ENCODE measurements around the gene CDHR3. TPM values are rescaled to one million over a fixed set of nuclear protein-coding genes. Genes with fewer than 3 reads are reported as not detected.

The CDHR3 gene
- total RNA-seq, 1 donor from 2014 or later: 5.7 TPM

DNA sequence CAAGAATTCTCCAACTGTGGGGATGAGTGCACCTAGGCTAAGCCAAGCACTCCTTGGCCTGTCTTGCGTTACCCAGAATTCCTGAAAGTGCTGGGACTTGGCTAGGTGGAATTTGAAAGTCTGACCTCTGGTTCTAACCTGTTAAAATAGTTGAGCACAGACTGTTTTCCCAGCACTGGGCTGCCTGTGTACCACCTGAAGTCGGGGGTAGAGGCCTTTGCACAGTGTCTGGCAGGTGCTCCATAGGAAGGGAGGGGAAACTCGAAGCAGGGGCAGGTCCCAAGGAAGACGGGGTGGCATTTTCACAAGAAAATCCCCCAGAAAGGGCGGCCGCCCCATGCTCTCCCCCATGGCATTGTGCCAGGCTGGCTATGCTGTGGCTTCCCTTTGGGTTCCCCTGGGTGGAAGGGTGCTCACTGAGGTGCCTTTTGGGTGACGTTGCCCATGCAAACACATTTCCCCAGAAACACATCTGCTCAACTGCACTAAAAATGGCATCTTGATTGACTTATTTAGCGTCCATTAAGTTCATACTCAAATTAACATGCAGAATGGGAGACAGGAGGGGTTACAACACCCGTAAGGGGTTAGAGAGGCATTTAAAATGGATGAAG is 86.2 kb downstream of the CDHR3 start:
- intact Hi-C loops (cut with DNase I): no loop called here
- H3K4me1 ChIP-seq: peaks cover 0 to 5% of the 10 kb centered on the region in 2 donors
- no peaks in the 10 kb centered on the region for H3K9me3 ChIP-seq
- no peaks in the 10 kb centered on the region for H3K36me3 ChIP-seq
- TF ChIP-seq, protein P1, sequence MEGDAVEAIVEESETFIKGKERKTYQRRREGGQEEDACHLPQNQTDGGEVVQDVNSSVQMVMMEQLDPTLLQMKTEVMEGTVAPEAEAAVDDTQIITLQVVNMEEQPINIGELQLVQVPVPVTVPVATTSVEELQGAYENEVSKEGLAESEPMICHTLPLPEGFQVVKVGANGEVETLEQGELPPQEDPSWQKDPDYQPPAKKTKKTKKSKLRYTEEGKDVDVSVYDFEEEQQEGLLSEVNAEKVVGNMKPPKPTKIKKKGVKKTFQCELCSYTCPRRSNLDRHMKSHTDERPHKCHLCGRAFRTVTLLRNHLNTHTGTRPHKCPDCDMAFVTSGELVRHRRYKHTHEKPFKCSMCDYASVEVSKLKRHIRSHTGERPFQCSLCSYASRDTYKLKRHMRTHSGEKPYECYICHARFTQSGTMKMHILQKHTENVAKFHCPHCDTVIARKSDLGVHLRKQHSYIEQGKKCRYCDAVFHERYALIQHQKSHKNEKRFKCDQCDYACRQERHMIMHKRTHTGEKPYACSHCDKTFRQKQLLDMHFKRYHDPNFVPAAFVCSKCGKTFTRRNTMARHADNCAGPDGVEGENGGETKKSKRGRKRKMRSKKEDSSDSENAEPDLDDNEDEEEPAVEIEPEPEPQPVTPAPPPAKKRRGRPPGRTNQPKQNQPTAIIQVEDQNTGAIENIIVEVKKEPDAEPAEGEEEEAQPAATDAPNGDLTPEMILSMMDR (IDR thresholded peaks at IDR 0.05): no peak
- no peak overlapping the region for H3K4me3 ChIP-seq
- H3K27me3 ChIP-seq: no peaks in the 10 kb centered on the region
- no peak overlapping the region for H3K27ac ChIP-seq
- DNase-seq (ENCODE audit: low spot score in 2 of 2): no peak

DNA sequence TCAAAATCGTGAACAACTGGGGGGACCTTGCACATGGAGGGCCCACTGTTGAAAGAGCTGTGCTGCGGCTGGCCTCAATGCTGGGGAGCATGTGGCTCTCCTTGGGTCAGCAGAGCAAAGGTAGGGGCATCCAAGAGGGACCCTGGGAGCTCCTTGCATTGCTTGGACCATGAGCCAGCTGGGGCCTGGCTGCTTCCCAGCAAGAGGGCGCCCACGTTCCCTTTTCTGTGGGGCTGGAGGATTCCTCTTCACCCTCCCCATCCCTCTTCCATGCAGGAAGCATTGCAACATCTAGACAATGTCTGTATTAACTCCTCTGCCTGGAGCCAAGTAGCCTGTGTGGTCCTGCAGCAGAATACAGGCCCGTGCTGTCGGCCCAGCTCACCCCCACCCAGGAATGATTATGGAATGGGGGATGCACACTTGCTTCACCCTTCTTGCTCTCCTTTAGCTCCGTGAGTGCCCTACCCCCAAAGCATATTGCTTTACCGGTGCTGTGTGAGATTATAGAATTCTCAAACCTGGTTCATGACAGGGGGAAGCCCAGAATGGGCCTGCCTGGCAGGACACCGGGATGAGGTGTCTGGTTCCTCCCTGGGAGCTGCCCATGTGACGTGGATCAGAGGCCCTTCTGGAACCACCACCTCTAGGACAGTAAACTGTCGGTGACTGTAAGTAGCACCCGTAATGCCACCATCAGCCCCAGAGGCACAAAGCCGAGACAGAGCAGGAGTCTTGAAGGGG is 87.1 kb downstream of the CDHR3 start:
- peak overlapping the region in 1 of 2 donors; percentile 43 for H3K27ac ChIP-seq
- no peaks in the 10 kb centered on the region for H3K36me3 ChIP-seq
- H3K27me3 ChIP-seq: no peaks in the 10 kb centered on the region
- intact Hi-C loops (cut with DNase I): loop anchor here (10.0 kb wide), 1 partner anchor 415 kb away; no protein-coding TSS in a partner anchor
- no peaks in the 10 kb centered on the region for H3K9me3 ChIP-seq
- TF ChIP-seq, protein P1 (IDR thresholded peaks at IDR 0.05): no peak
- no peak overlapping the region for H3K4me3 ChIP-seq
- peaks cover 0 to 5% of the 10 kb centered on the region in 2 donors for H3K4me1 ChIP-seq
- no peak for DNase-seq (ENCODE audit: low spot score in 2 of 2)

DNA sequence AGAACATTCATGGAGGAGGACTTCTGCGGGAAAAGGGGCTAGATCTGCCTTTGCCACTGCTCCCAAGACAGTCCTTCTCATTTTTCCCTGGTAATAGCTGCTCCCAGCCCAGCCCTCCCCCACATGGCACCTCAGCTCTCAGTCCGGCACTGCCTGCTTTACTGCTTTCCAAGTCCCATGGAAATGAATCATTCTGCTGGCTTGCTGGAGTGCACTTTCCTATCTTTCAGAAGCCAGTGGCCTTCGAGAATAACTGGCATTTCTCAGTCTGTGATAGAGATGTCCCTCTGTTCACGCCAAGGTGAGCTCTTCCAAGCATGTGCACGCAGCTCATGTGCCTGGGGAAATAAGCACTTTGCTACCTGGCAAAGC is 87.7 kb downstream of the CDHR3 start:
- intact Hi-C loops (cut with DNase I): loop anchor here (10.0 kb wide), 1 partner anchor 414 kb away; no protein-coding TSS in a partner anchor
- Histone ChIP-seq H3K27me3 (no peaks in the 10 kb centered on the region), H3K27ac (peak overlapping the region in 1 of 2 donors; percentile 43), H3K4me3 (no peak overlapping the region), H3K36me3 (no peaks in the 10 kb centered on the region), H3K9me3 (no peaks in the 10 kb centered on the region), H3K4me1 (peaks cover 0 to 5% of the 10 kb centered on the region in 2 donors)
- no peak for DNase-seq (ENCODE audit: low spot score in 2 of 2)
- TF ChIP-seq, protein P1 (IDR thresholded peaks at IDR 0.05): no peak

DNA sequence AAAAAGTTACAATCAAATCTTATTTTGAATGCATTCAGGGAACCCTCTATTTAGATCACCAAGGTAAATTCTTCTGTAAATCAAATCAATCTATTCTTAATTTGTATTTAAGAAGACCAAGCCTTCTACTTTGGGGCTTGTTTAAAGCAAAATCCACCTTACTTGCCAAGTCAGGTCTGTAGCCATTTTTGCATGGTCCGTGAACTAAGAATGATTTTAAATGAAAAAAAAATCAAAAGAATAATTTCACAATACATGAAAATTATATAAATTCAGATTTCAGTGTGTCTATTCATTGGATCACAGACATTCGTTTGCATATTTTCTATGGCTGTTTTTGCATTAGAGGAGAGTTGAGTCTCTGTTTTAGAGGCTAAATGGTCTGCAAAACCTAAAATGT is 89.6 kb downstream of the CDHR3 start:
- H3K36me3 ChIP-seq: no peaks in the 10 kb centered on the region
- peaks cover 0 to 5% of the 10 kb centered on the region in 2 donors for H3K4me1 ChIP-seq
- no peaks in the 10 kb centered on the region for H3K27me3 ChIP-seq
- no peak overlapping the region for H3K27ac ChIP-seq
- no peak for DNase-seq (ENCODE audit: low spot score in 2 of 2)
- TF ChIP-seq, protein P1 (IDR thresholded peaks at IDR 0.05): no peak
- intact Hi-C loops (cut with DNase I): loop anchor here (10.0 kb wide), 1 partner anchor 412 kb away; no protein-coding TSS in a partner anchor
- H3K4me3 ChIP-seq: no peak overlapping the region
- H3K9me3 ChIP-seq: no peaks in the 10 kb centered on the region

DNA sequence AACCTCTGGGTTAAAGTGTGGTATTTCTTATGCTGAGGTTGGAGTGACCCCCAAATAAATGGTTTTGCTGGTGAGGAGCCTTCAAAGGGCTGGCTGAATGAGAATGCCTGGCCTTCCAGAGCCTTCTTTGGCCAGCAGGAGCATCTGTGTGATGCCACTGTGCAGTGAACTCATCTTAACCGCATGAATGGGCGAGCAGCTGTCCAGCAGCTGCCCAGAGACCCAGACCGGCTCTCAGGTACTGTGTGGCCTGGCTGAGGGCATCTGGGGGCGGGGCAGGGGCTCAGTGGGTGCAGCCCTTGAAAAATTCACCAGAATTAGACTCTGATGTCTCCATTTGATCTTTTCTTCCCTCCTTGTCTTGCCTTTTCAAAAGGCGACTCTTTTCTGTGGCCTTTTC is 90.0 kb downstream of the CDHR3 start:
- Histone ChIP-seq H3K9me3 (no peaks in the 10 kb centered on the region), H3K36me3 (no peaks in the 10 kb centered on the region), H3K4me1 (peaks cover 0 to 5% of the 10 kb centered on the region in 2 donors), H3K27ac (no peak overlapping the region), H3K4me3 (no peak overlapping the region), H3K27me3 (no peaks in the 10 kb centered on the region)
- DNase-seq (ENCODE audit: low spot score in 2 of 2): no peak
- TF ChIP-seq, protein P1 (IDR thresholded peaks at IDR 0.05): no peak
- intact Hi-C loops (cut with DNase I): loop anchor here (10.0 kb wide), 1 partner anchor 412 kb away; no protein-coding TSS in a partner anchor
